HG03558 (cell line): Measurements from ENCODE around the gene TMEM192.
"Not testable (repeated sequence)": the region's sequence is repeated elsewhere in the genome, so short reads cannot be mapped to it uniquely, and the experiment has no call there.

ENCODE experiments used
- ATAC-seq: cut with Tn5 transposase; IDR thresholded peaks from one replicate; pipeline ENCODE4 v1.9.1; 2021; ENCODE audit warnings: moderate number of reproducible peaks; ENCODE audit not compliant: unreplicated experiment; ENCODE audit errors: extremely low read depth

TMEM192 gene

DNA sequence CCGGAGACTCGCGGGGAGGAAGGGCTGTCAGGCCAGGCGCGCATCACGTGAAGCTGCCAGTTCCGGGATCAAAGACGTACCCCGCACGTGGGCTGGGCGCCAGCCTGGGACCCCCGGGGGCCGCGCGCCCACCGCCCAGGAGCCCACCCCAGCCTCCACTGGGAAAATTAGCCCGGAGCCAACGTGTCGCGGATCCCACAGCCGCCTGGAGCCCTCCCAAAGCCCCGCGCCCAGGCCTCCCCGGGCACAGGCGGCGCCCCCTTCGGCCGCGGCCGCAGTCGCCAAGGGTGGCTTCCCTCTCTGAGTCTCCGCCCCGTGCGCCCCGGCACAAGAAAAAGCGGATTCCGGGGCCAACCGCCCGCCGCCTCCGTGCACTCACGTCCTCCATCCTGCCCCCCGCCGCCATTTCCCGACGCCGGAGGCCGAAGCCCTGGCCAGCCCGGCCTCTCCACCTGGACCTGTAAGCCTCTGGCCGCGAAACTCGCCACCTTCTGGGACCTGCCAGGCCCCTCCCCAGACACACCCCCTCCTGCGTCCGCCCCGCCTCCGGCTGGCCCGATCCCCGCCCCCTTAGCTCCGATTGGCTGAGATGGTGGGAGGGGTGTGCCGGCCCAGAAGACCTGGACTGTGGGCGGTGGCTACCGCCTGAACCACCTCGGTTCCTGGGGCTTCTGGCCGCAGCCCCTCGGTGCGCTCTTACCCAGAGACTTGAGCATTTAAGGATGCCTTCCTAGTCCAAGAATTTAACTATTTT, at the start of gene TMEM192:
TMEM192 (minus strand) TSS at position 493 of the 754 bp plus-strand sequence; CDS start at position 406, 87 bp downstream.
- peak; percentile 84 for ATAC-seq

GRCh38 chr4:165158762-165159161, 46.1 kb upstream of the TMEM192 start:
- no peak for ATAC-seq

GRCh38 chr4:165156906-165157305, 44.2 kb upstream of the TMEM192 start:
- ATAC-seq, result no peak

DNA sequence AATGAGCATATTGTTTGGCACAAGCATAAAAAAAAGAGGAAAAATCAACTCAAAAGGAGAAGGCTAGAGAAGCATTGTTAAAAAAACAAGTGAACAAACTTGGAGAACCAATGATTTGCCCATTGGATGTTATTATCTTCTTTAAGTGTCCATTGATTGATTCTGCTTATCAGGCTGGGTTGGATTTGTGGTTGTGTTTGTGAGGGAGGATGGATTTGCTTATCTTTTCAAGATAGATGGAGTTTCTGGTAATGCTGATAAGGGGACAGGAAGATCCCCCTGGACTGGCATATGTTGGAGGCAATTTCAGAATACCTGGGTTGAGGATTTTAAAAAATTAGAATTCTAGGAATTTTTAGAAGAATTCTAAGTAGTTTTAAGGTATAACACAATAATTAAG, 41.8 kb upstream of the TMEM192 start:
- ATAC-seq, result no peak

GRCh38 chr4:165152527-165152926, 39.9 kb upstream of the TMEM192 start:
- no peak for ATAC-seq

- ATAC-seq, result no peak
Observed at GRCh38 chr4:165151734-165152133, 39.1 kb upstream of the TMEM192 start.

- no peak for ATAC-seq
Observed at GRCh38 chr4:165150545-165150944, 37.9 kb upstream of the TMEM192 start.

GRCh38 chr4:165138843-165139242, 26.2 kb upstream of the TMEM192 start:
- no peak for ATAC-seq

GRCh38 chr4:165137205-165137604, 24.5 kb upstream of the TMEM192 start:
- no peak for ATAC-seq

GRCh38 chr4:165136529-165136928, 23.9 kb upstream of the TMEM192 start:
- ATAC-seq, result no peak

DNA sequence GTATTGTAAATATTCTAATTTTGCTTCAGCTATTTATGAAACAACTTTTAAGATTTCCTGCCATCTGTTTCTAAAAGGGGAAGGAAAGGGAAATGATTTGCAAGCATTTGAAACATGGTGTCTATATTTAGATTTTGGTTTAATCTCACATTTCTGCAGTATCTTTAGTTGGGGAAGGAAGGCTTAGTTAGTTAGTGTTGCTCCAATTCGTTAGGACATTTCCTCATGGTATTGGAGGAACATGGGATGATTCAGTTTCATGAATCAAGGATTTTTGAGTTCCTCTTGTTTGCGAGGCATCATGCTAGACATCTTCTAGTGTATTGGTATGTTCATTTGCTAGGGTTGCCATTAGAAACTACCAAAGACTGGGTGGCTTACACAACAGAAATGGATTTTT, 20.5 kb upstream of the TMEM192 start:
- ATAC-seq, result no peak

GRCh38 chr4:165131247-165131832, 18.7 kb upstream of the TMEM192 start:
- peak; percentile 56 for ATAC-seq

DNA sequence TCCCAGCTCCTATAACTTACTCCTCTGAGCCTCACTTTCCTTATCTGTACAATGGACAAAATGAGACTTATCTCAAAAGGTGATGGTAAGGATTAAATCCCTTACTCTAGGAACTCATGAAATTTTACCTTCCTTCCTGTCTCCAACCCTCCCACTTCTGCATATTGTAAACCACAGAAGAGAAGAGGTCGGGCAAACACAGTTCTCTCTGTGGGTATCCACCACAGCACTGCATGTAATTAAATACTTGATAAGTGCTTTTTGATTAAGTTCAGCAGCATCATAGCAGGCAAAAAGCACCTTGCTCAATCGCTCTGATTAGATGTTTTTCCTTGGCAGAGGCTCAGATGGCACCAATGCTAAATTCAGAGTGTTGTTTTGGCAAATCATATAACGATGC, 17.3 kb upstream of the TMEM192 start:
- no peak for ATAC-seq

- not testable (repeated sequence) for ATAC-seq
Observed at GRCh38 chr4:165125869-165126499, 13.3 kb upstream of the TMEM192 start.

- ATAC-seq, result no peak
Observed at GRCh38 chr4:165124488-165124887, 11.8 kb upstream of the TMEM192 start.

- peak; percentile 79 for ATAC-seq
Observed at GRCh38 chr4:165118256-165118909, 5.7 kb upstream of the TMEM192 start.

DNA sequence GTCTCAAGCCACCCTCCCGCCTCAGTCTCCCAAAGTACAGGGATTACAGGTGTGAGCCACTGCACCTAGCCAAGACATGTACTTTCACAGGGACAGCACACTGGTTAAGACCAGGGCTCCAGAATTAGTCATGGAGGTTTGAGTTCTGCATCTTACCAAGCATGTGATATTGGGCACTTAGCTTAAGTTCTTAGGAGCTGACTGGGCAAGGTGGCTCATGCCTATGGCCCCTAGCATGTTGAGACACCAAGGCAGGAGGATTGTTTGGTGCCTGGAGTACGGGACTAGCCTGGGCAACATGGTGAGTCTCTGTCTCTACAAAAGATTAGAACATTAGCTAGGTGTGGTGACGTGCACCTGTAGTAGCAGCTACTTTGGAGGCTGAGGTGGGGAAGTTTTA, 2.6 kb upstream of the TMEM192 start:
- ATAC-seq, result no peak

GRCh38 chr4:165111906-165112367, 723 bp downstream of the TMEM192 start:
- no peak for ATAC-seq

GRCh38 chr4:165106518-165106917, 6.1 kb downstream of the TMEM192 start:
- ATAC-seq, result no peak

DNA sequence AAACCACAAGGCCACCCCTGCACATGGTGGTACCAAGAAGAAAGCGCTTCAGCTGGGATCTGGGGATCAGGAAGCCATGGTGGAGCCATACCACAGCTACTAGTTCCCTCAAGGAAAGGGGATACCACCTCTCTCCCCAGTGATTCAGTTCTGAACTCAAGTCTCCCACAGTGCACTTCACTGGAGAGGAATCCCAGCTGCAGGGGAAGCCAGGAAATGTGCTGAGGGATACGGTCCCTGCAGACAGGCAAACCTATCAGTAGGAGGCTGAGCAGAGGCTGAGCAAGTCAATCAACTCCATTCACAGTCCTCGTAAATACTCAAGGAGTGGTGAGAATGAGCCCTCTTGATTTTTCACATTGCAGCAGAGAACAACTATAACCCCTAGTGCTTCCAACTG, 11.0 kb downstream of the TMEM192 start:
- no peak for ATAC-seq

GRCh38 chr4:165096776-165097175, 15.9 kb downstream of the TMEM192 start:
- ATAC-seq, result no peak
